Tibial nerve (tissue), 4 donors: ENCODE results near the gene SLBP. TPM values are rescaled to one million over a fixed set of nuclear protein-coding genes. Genes with fewer than 3 reads are reported as not detected.

Source experiments
- DNase-seq, 2 donors: peaks; one replicate each; pipeline ENCODE4 v3.0.0-alpha.2; 2019; ENCODE audit warnings: low spot score in 2 of 2
- H3K27ac ChIP-seq, 4 donors: fragments of 200-600 bp; sonication (generic) in 3 of 4; one replicate each; pipeline ENCODE4 v1.5.1; 2017 to 2019; ENCODE audit warnings: mild to moderate bottlenecking in 1 of 4
- H3K27me3 ChIP-seq, 2 donors: fragments of 200-600 bp; sonication (generic) in 1 of 2; one replicate each; pipeline versions ENCODE4 v1.5.1 to v1.6.0; 2017 to 2019
- H3K36me3 ChIP-seq, 3 donors: fragments of 200-600 bp; sonication (generic); one replicate each; pipeline ENCODE4 v1.5.1; 2018 to 2019
- H3K4me1 ChIP-seq, 4 donors: fragments of 200-600 bp; sonication (generic) in 3 of 4; one replicate each; pipeline ENCODE4 v1.5.1; 2017 to 2019
- H3K4me3 ChIP-seq, 4 donors: fragments of 200-600 bp; sonication (generic) in 3 of 4; one replicate each; pipeline ENCODE4 v1.5.1; 2017 to 2019; ENCODE audit warnings: mild to moderate bottlenecking in 1 of 4, moderate library complexity in 1 of 4
- H3K9me3 ChIP-seq, 4 donors: fragments of 200-600 bp; sonication (generic) in 3 of 4; one replicate each; pipeline ENCODE4 v1.5.1; 2017 to 2019
- EP300 ChIP-seq, 2 donors: sonication (generic); formaldehyde crosslinking; IDR thresholded peaks; one replicate each; pipeline ENCODE4 v1.6.1; 2017; ENCODE audit warnings: antibody characterized with exemption in 2 of 2, mild to moderate bottlenecking in 1 of 2
- POLR2A ChIP-seq, 2 donors: fragments of 450-650 bp; IDR thresholded peaks; one replicate each; pipeline ENCODE4 v1.6.1; 2017; ENCODE audit warnings: antibody characterized with exemption in 2 of 2, mild to moderate bottlenecking in 2 of 2, moderate library complexity in 2 of 2
- WGBS, 2 donors: methylation state at CpG; one replicate each; pipeline ENCODE4 v1.1.5; 2018; 5-methylcytosine and 5-hydroxymethylcytosine counted together
- total RNA-seq, 4 donors: library from RNA; depleted of rRNA; stranded (reverse); fragments of >200 nt; gene quantifications; one replicate each; pipeline ENCODE4 v1.1.0, GENCODE V29; 2016
- TF ChIP-seq, protein P1 (sequence below), 5 experiments: fragments of 200-600 bp in 3 of 5; fragments of 450-650 bp in 2 of 5; sonication (generic) in 3 of 5; IDR thresholded peaks; one replicate each; pipeline ENCODE4 v1.5.1; 2016 to 2019; ENCODE audit warnings: antibody characterized with exemption in 5 of 5, mild to moderate bottlenecking in 3 of 5, moderate library complexity in 2 of 5

The SLBP gene
- total RNA-seq, 4 donors from 2014 or later, result 41.7 to 55.9 (median 53.5) TPM

- peaks cover 0 to 22% (median 0%) of the 10 kb centered on the region in 3 donors for H3K36me3 ChIP-seq
- H3K9me3 ChIP-seq, result no peaks in the 10 kb centered on the region
- H3K4me3 ChIP-seq, result peak overlapping the region; percentile 67 to 91 (median 79)
- TF ChIP-seq POLR2A (IDR thresholded peaks at IDR 0.05) (no peak), EP300 (IDR thresholded peaks at IDR 0.05) (peak in 1 of 2 donors; percentile 33)
- TF ChIP-seq, protein P1, sequence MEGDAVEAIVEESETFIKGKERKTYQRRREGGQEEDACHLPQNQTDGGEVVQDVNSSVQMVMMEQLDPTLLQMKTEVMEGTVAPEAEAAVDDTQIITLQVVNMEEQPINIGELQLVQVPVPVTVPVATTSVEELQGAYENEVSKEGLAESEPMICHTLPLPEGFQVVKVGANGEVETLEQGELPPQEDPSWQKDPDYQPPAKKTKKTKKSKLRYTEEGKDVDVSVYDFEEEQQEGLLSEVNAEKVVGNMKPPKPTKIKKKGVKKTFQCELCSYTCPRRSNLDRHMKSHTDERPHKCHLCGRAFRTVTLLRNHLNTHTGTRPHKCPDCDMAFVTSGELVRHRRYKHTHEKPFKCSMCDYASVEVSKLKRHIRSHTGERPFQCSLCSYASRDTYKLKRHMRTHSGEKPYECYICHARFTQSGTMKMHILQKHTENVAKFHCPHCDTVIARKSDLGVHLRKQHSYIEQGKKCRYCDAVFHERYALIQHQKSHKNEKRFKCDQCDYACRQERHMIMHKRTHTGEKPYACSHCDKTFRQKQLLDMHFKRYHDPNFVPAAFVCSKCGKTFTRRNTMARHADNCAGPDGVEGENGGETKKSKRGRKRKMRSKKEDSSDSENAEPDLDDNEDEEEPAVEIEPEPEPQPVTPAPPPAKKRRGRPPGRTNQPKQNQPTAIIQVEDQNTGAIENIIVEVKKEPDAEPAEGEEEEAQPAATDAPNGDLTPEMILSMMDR (IDR thresholded peaks at IDR 0.05), result peak in 1 of 5 experiments; percentile 8
- no peaks in the 10 kb centered on the region for H3K27me3 ChIP-seq
- H3K27ac ChIP-seq, result peak overlapping the region; percentile 95 to 100 (median 98)
- H3K4me1 ChIP-seq, result peaks cover 0 to 61% (median 27%) of the 10 kb centered on the region in 4 donors
- WGBS, 2 donors, result 0 to 2% methylated on average over 9 to 30 of the region's 85 CpGs
- no peak for DNase-seq
Measured at GRCh38 chr4:1711571-1712215, 426 bp downstream of the SLBP start.

DNA sequence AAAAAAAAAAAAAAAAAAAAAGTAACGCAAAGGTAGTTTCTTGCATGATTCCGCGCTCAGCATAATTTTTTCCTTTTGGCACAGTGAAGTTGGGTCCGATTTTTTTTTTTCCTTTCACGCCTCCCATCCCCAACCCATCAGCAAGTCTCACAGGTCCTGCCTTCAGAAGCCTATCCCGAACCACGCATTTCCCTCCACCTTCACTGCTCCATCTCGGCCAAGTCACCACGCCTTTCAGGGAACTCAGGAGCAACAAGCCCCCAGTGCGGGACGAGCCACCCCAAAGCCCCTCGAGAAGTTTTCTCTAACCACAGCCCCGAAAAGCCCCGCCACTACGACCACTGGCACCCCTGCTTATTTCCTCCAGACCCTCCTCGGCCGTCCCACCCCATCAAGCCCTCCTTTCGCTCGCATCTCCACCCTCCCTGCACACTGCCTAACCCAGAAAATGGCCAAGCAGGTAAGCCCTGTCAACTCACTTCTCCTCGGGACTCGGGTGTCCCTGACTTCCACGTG, 1.0 kb downstream of the SLBP start:
- Histone ChIP-seq H3K27me3 (no peaks in the 10 kb centered on the region), H3K27ac (peak overlapping the region; percentile 95 to 100 (median 98)), H3K4me1 (peaks cover 0 to 61% (median 27%) of the 10 kb centered on the region in 4 donors), H3K36me3 (peaks cover 0 to 21% (median 0%) of the 10 kb centered on the region in 3 donors), H3K9me3 (no peaks in the 10 kb centered on the region), H3K4me3 (peak overlapping the region; percentile 67 to 91 (median 79))
- no peak for DNase-seq
- 14 to 15% methylated on average over 22 of the region's 22 CpGs for WGBS, 2 donors
- TF ChIP-seq, protein P1 (IDR thresholded peaks at IDR 0.05), result no peak
- TF ChIP-seq POLR2A (IDR thresholded peaks at IDR 0.05) (no peak), EP300 (IDR thresholded peaks at IDR 0.05) (no peak)

- 47 to 71% methylated on average over 1 of the region's 1 CpG for WGBS, 2 donors
- no peak overlapping the region for H3K27ac ChIP-seq
- DNase-seq, result no peak
Measured at GRCh38 chr4:1708581-1708980, 3.5 kb downstream of the SLBP start.

GRCh38 chr4:1706358-1706757, 5.8 kb downstream of the SLBP start:
- no peak for DNase-seq
- Histone ChIP-seq H3K27ac (no peak overlapping the region), H3K9me3 (no peaks in the 10 kb centered on the region), H3K27me3 (no peaks in the 10 kb centered on the region), H3K4me3 (no peak overlapping the region), H3K36me3 (peaks cover 0 to 43% (median 9%) of the 10 kb centered on the region in 3 donors), H3K4me1 (peaks cover 0 to 42% (median 12%) of the 10 kb centered on the region in 4 donors)
- TF ChIP-seq EP300 (IDR thresholded peaks at IDR 0.05) (no peak), POLR2A (IDR thresholded peaks at IDR 0.05) (no peak)
- TF ChIP-seq, protein P1 (IDR thresholded peaks at IDR 0.05), result no peak
- 94 to 95% methylated on average over 6 of the region's 6 CpGs for whole genome bisulfite sequencing, 2 donors

More at GRCh38 chr4:1708581-1708980, 3.5 kb downstream of the SLBP start:
- Histone ChIP-seq H3K36me3 (peaks cover 0 to 23% (median 0%) of the 10 kb centered on the region in 3 donors), H3K27me3 (no peaks in the 10 kb centered on the region), H3K4me3 (no peak overlapping the region), H3K9me3 (no peaks in the 10 kb centered on the region), H3K4me1 (peaks cover 0 to 46% (median 19%) of the 10 kb centered on the region in 4 donors)
- TF ChIP-seq POLR2A (IDR thresholded peaks at IDR 0.05) (no peak), EP300 (IDR thresholded peaks at IDR 0.05) (no peak)
- TF ChIP-seq, protein P1 (IDR thresholded peaks at IDR 0.05), result no peak

- no peaks in the 10 kb centered on the region for H3K9me3 ChIP-seq
- 93 to 94% methylated on average over 6 of the region's 6 CpGs for WGBS, 2 donors
- H3K27me3 ChIP-seq, result no peaks in the 10 kb centered on the region
- no peak for TF ChIP-seq EP300 (IDR thresholded peaks at IDR 0.05)
- TF ChIP-seq, protein P1 (IDR thresholded peaks at IDR 0.05), result no peak
- TF ChIP-seq POLR2A (IDR thresholded peaks at IDR 0.05), result no peak
- no peak for DNase-seq
- H3K36me3 ChIP-seq, result peaks cover 0 to 48% (median 9%) of the 10 kb centered on the region in 3 donors
- H3K4me1 ChIP-seq, result peaks cover 0 to 36% (median 6%) of the 10 kb centered on the region in 4 donors
- no peak overlapping the region for H3K27ac ChIP-seq
- H3K4me3 ChIP-seq, result no peak overlapping the region
Measured at GRCh38 chr4:1705732-1706131, 6.4 kb downstream of the SLBP start.
